LHCN-M2 (cell line): ENCODE measurements around the gene HHIPL1. TPM values are rescaled to one million over a fixed set of nuclear protein-coding genes. Genes with fewer than 3 reads are reported as not detected.

Experiments used
- DNase-seq: peaks from one replicate; pipeline ENCODE4 v3.0.0-alpha.2; 2012; ENCODE audit warnings: low read depth
- total RNA-seq: library from RNA; depleted of rRNA; stranded (reverse); fragments of >200 nt; gene quantifications from 2 replicates; pipeline ENCODE4 v1.2.3, GENCODE V29; 2014

Gene HHIPL1
- total RNA-seq, 1 experiment from 2014 or later = 0.92 TPM

DNA sequence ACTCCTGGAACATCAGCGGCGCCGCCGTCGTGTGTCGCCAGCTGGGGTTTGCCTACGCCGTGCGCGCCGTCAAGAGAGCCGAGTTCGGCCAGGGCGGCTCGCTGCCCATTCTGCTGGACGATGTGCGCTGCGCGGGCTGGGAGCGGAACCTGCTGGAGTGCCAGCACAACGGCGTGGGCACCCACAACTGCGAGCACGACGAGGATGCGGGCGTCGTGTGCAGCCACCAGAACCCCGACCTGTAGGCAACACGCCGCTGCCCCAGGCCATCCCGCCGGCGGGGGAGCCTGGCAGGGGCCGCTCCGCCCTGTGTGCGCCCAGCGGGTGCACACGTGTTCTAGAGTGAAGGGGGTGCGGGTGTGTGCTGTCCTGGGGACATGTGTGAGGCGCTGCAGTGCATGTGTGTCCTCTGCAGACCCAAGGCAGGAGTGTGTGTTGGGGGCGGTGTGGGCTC, 30.5 kb downstream of the HHIPL1 start:
- DNase-seq = no peak

DNA sequence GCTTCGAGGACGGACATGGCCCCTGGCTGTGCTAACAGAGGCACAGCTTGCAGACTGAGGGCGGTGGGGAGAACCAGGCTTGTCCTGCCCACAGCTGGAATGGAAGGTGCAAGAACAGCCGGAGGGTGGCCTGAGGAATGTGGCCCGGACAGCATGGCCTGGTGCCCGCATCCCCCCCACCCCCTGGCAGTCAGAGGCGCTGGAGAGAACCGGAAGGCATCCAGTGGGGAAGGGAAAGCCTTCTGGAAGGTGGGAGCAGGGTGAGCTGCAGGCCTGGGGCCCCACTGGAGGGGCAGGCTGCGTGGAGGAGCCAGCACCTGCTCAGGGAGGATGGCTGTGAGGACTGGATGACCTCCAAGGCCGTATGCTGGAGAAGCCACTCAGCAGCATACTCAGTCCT, 31.0 kb downstream of the HHIPL1 start:
- DNase-seq = no peak

DNA sequence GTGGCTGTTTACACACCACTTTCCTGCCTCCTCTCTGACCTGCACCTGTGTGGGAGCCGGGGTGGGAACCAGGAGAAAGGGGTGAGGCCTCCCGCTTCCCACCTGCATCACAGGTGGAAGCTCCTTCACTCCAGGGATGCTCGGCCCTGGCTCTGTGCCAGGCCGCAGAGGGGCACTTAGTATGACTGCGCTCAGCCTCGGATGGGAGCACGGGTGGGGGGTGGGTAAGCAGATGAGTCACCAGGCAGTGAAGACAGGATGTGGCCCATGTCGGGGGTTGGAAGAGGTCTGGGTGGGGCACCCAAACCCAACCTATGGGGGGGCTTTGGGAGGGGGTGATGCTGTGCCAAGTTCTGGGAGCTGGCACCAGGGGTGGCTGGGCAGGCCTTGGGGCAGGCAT, 31.7 kb downstream of the HHIPL1 start:
- DNase-seq = no peak

DNA sequence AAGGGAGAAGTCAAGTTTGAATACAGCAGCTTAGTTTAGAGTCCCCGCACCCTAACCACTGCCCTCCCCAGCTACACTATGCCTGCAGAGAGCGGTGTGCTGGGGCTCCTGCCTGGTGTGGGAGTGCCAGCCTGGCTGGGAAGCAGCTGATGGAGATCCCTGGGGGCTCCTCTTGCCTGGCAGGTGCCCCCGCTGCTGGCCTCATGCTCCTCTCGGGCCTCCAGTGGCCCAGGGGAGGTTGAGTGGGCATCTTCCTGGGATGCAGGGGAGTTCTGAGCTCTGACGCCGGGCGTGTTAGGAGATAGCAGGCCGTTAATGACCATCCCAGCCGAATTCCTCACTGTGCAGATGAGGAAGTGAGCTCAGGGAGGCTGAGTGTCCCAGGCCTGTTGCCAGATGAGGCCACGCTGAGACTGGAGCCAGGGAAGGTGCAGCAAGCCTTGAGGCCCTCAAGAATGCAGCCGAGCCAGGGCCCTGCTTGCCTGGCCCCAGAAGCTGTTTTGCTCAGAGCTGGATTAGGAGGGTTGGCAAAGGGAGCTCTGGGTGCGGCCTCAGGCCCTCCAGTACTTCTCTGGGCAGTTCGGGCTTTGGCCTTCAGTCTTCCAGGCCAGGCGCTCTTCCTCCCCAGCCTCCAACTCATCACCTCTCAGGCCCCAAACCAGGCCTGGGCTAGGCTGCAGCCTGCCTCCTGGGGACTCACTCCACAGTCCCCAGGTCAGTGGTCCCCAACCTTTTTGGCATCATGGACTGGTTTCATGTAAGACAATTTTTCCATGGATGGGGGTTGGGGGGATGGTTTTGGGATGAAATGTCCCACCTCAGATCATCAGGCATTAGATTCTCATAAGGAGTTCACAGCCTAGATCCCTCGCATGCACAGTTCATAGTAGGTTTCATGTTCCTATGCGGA, 32.6 kb downstream of the HHIPL1 start:
- DNase-seq = no peak

DNA sequence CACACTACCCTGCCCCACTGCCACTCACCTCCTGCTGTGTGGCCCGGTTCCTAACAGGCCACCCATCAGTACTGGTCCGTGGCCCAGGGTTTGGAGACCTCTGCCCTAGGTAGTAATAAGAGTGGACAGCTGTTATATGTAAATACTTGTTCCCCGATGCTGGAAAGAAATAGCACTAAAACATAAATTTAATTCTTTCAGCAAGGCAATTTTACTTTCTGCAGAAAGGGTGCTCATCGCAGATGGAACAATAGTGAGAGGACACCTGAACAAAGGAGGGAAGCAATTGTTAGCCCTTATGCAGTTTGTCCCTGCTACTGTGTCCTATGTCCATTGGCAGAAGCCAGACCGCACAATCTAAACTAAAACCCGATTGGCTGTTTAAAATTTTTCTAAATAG, 33.3 kb downstream of the HHIPL1 start:
- DNase-seq = no peak

DNA sequence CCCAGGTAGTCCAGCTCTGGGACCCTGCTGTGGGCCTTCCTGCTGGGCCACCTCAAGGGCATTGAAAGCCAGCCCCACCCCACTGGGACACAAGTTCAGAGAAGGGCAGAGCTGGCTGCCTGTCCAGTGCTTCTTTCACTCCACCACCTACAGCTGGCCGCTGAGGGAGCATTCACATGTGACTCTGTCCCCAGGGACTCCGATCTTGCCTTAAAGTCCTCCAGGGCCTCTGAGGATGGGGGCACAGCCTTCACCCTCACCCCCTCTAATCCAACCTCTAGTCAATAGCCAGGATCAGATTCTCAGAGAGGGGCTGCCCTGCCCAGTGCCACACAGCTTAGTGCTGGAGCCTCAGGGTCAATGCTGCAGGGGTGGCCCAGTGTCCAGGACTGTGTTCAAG, 34.2 kb downstream of the HHIPL1 start:
- no peak for DNase-seq

DNA sequence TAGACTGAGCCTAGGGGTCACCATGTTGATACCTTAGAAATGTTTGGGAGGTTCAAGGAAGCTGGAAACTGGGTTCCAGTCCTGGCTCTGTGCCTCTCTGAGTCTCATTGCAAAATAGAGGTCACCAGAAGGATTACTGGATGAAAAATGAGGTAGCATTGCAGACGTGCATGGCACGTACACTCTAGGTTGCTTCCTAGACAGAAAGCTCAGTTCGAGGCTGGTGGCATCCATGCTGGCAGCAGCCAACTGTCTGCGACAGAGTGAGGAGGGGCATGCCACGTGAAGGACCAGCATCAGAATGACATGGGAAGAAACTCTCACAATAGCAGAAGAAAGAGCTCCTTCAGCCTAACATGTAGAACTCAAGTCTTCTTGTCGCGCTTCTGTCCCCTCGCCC, 34.6 kb downstream of the HHIPL1 start:
- DNase-seq = no peak

DNA sequence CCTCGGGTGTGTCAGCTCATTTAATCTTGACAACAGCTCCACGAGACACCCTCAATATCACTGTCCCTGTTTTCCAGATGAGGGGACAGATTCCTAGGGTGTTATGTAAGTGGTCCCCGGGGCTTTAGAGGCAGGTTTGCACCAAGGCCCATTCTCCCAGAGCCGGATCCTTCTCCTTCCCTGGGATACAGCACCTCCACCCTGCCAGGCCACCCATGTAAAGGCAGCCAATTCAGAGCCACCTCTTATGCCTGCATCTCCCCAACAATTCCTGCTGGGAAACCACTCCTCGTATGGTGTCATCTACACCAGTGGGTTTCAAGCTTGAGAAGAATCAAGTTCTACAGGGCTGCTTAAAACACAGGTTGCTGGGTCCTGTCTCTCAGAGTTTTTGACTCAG, 35.1 kb downstream of the HHIPL1 start:
- DNase-seq = no peak

DNA sequence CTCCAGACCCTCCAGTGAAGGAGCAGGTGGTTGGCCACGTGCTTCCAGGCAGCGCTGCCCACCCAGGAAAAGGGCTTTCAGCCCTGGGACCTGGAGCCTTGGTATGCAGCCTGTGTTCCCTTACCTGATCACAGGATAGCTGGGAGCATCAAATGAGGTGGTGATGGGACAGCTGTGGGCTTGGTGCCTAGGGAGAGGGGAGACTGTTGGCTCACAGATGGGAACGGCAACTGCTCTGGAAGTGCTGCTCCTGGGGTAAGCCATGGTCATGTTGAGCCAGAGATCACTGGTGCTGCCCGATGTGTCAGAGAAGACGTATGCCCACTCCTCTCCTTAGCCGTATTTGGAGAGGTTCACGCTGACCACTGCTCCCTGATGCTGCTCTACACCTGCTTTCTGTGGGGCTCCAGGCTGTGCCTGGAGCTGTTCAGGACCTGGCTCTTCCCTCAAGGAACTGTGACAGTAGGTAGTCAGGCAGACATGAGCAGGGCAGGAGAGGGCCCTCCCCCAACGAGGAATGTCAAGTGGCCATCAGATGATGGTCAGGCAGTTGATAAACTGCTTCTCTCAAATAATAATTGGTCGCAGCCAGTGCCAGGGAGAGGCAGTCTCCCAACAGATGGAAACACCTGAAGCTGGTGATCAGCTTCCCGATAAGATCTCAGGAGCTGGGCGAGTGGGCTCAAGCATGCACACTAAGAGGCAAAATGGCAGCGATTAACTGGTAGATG, 36.3 kb downstream of the HHIPL1 start:
- DNase-seq = no peak

DNA sequence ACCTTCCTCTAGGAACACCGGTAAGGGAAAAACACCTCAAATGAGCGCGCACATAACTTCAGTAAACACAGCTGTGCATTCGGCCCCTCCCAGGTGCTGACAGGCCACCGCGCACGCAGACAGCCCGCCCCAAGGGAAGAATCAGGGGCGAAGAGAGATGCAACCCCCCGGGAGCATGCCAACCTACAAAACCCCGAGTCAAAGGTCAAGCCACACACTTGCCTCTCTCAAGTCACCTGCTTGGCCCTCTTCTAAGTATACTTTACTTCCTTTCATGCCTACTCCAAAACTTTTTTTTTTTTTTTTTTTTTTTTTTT, 36.9 kb downstream of the HHIPL1 start:
- DNase-seq = no peak

DNA sequence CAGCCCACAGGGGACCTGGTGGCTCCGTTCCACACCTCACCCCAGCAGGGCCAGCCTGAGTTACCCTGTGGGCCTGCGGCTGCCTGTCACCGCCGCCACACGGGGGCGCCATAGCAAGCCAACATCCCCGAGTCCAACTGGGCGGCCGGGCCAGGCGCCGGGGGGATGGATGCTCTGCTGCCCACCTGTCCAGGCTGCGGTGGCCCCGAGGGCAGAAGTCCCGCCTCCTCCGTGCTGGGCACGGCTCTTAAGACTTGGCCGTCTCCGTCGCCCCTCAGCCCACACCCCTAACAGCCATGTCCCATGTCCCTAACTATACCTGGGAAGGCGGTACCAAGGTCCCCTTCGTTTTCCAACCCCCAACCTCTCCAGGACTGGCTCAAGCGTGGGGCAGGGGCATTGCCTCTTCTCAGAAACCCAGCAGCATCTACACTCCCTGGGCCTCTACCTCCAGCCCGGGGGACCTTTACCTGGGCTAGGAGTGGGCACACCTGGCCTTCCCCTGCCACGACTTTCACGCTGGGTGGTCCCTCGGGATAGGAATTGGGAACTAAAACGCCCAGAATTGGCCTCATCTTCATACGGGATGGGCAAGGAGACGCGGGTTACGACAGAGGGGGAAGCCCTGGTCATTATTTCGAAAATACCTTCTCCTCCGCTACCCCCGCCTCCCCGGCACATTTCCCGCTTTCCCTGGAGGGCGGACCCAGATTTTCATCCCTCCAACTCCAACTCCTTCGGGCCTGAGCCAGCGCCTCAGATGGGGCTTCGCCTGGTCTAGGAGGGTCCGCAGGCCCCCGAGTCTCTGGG, 38.1 kb downstream of the HHIPL1 start:
- peak; percentile 64 for DNase-seq

DNA sequence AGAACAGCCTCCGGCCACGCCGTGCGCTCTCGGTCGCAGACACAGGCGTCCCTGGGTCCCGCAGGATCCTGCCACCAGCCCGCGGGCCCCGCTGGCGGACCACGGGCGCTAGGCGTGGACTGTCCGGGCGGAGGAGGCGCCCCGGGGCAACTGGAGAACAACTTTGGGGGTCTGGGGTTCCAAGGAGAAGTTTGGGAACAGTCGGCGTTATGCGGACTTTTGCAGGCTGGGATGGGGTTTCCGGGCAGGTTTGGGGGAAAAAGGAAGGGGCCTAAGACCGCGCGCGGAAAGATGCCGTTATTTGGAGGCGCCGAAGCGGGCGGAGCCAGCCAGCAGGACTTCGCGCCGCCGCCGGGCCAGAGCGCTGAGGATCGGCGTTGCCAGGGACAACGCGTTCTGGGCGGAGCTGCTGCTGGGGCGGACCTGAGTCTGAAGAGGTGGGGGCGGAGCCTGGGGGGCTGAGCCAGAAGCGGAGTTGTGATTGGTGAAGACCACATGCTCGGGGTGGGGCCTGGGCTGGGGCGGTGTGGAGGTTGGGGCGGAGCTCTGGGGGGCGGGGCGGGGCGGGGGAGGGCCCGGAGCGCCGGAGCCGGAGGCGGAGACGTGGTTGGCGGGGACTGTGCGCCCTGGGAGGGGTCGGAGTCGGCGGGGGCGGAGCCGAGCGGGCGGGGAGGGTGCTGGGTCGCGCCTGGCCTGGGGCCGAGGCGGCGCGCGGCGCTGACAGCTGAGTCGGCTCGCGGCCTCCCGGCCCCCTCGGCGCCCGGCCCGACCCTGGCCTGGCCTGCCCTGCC, 38.9 kb downstream of the HHIPL1 start, which contains the start of gene CYP46A1:
TSS of gene CYP46A1 (plus strand) at position 680 of the 791 bp plus-strand sequence. CDS start 120 bp downstream, outside the sequence.
- peak; percentile 97 for DNase-seq

DNA sequence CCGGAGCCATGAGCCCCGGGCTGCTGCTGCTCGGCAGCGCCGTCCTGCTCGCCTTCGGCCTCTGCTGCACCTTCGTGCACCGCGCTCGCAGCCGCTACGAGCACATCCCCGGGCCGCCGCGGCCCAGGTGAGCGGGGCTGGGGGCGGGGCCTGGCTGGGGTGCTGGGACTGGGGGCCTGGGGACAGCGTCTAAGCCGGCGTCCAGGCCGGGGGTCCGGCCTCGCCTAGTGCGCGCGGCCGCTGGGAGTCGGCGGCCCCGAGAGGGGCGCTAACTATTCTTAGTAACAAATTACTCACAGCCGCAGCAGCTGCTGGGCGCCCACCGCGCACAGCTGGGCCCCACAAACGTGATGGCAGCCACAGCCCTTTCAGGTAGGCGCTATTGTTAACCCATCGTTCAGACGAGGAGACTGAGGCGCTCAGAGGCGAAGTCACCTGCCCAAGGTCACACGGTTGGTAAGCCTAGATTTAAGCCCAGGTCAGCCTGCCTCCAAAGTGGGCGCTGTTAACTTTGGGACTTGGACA, 39.5 kb downstream of the HHIPL1 start:
- DNase-seq = peak; percentile 35

DNA sequence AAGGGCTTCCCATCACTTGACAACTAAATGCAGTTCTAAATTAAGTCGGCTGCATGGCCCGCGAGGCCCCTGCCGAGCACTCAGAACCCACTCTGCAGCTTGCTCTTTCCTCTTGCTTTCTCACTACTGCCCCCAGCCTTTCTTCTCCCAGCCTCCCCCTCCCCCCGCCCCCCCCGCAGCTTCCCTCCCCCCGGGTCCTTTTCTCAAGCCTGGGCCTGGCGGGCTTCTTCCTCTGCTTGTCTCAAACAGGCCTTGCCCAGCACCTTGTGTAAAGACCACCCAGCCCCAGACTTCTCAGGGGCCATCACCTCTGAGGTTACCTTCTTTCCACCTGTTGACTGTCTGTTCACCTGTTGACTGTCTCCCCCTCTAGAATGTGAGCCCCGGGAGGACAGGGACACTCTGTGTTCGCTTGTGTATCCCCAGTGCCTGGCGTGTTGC, 40.2 kb downstream of the HHIPL1 start:
- no peak for DNase-seq

DNA sequence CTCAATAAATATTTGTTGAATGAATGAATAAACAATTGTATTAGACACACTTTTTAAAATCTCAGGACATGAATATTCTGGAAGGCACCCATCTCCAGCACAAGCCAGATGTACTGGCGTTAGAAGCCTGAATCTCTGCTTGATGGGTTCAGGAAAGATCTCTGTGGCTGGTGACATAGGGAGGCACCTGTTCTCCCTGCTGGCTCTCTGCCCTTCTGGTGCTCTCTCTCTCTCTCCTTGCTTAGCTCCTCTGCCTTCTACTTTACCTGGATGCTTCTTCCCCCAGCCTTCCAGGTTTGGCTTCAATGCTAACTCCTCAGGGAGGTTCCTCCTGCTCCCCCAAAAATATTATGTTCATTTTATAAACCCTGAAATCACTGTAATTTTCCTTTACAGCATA, 40.7 kb downstream of the HHIPL1 start:
- no peak for DNase-seq

DNA sequence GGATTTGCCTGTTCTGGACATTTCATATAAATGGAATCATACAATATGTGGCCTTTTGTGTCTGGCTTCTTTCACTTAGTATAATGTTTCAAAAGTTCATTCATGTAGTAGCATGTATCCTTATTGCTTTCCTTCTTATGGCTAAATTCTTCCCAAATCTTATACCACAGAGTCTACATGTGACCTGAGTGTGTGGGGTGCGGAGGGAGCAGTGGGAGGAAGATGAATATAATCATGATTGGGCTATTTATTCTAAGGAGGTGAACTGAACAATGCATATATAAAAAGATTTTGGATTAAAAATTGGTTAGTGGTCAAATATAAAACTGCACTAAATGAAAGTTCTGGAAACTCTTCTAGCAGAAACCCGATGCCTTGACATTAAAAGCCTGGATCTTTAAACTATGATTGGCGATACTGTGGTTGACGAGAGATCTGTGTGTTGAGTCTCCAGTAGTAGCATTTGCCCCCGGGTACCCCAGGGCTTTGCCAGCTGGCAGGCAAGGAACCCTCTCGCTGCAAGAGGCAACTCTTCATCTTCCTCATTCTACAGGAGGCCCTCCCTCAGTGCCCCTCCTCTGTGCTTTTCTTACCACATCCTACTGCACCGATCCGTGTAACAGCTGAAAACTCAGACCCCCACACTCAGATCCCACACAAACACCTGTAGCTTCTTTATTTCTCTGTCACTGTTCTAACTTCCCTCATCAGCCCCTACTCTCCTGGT, 41.8 kb downstream of the HHIPL1 start:
- no peak for DNase-seq

DNA sequence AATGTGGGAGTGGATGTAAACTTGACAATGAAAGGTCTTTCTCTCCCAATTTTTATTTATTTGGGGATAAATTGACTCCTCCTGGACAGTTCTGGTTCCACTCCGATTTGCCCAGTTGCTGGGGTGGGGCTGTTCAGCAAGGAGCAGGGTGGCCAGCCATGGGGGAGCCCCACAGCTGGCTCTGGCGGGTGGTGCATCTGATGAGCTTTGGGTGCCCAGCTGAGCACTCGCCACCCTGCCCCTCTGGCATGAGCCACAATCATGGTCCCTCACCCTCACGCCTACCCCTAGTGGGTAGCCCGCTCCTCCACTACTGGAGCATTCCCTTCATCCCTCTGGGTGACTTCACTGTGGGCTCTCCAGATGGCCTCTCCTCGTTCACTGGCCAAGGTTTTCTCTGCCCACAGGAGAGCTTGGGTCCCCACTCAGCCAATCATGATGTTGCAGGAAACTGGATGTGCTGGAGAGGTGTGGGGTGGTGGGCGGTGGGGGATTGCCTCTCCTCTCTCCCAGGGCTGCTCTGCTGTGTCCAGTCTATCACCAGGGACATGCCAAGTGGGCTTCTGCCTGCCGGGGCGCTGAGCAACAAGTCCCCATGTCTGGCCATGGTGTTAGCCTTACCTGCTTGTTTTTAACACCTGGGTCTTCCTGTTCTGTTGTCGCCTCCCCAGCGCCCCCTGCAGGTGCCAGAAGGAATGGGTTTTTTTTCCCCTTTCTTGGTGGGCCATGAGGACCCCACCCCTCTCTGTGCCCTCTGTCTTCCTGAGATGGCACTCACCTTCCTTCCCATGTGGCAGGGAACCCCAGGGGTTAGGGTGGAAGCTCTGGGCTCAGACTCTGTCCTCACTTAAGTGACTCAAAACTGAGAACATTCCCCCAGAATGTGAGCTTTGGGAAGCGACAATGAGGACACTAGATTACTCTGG, 42.6 kb downstream of the HHIPL1 start:
- DNase-seq = no peak

DNA sequence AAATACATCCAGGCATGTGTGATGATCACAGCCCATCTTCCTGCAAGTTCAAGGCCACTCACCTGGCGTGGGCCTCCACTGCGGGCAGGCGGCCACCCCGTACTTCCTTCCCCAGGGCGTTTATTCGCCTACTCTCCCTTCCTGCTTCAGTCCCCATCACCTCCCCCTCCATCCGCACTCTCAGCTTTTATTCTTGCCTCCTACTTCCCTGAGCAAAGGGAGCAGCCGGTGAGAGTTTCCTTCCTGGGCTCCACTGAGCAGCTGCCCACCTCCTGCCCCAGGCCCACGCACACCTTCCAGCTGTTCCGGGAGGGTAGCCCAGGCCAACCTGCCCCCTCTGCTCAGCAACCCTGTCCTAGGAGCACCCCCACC, 43.3 kb downstream of the HHIPL1 start:
- no peak for DNase-seq

DNA sequence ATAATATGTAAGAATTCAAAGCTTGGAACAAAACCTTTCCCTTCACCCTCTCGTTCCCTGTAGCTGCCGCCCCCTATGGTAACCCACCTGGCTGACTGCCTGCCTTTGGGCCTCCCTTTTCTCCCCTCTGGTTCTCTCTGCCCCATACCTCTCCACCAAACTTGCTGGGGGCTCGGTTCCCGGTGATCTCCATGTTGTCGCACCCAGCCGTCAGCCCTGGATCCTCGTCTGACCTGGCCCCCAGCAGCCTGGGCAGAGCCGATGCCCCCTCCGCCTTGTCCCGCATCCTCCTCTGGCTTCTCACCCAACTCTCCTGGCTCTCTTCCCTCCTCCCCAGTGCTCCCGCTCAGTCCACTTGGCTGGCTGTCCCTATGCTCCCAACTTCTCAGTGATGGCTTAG, 43.7 kb downstream of the HHIPL1 start:
- DNase-seq = no peak
